Measurements from ENCODE around the gene STK32C.
"Not testable (repeated sequence)": the region's sequence is repeated elsewhere in the genome, so short reads cannot be mapped to it uniquely, and the experiment has no call there.

The STK32C gene

GRCh38 chr10:132169031-132169765 is 138.6 kb downstream of the STK32C start:
- DNase-seq (ENCODE audit: low read depth), result no peak

- no peak for DNase-seq (ENCODE audit: low read depth)
Observed at GRCh38 chr10:132168571-132169030, 139.1 kb downstream of the STK32C start.

GRCh38 chr10:132167976-132168375 is 139.8 kb downstream of the STK32C start:
- DNase-seq (ENCODE audit: low read depth), result no peak

GRCh38 chr10:132167041-132167674 is 140.6 kb downstream of the STK32C start:
- no peak for DNase-seq (ENCODE audit: low read depth)

GRCh38 chr10:132166216-132166950 is 141.4 kb downstream of the STK32C start:
- no peak for DNase-seq (ENCODE audit: low read depth)

GRCh38 chr10:132165416-132165980 is 142.3 kb downstream of the STK32C start:
- no peak for DNase-seq (ENCODE audit: low read depth)

GRCh38 chr10:132164761-132165278 is 142.9 kb downstream of the STK32C start:
- no peak for DNase-seq (ENCODE audit: low read depth)

- DNase-seq (ENCODE audit: low read depth), result no peak
Observed at GRCh38 chr10:132163826-132164515, 143.8 kb downstream of the STK32C start.

- DNase-seq (ENCODE audit: low read depth), result no peak
Observed at GRCh38 chr10:132163278-132163765, 144.4 kb downstream of the STK32C start.

- no peak for DNase-seq (ENCODE audit: low read depth)
Observed at GRCh38 chr10:132162590-132163277, 145.0 kb downstream of the STK32C start.

GRCh38 chr10:132162021-132162531 is 145.7 kb downstream of the STK32C start:
- no peak for DNase-seq (ENCODE audit: low read depth)

GRCh38 chr10:132160834-132161622 is 146.7 kb downstream of the STK32C start:
- not testable (repeated sequence) for DNase-seq (ENCODE audit: low read depth)

- DNase-seq (ENCODE audit: low read depth), result not testable (repeated sequence)
Observed at GRCh38 chr10:132160231-132160630, 147.5 kb downstream of the STK32C start.

GRCh38 chr10:132159302-132160230 is 148.2 kb downstream of the STK32C start:
- DNase-seq (ENCODE audit: low read depth), result not testable (repeated sequence)

- DNase-seq (ENCODE audit: low read depth), result no peak
Observed at GRCh38 chr10:132158823-132159222, 148.9 kb downstream of the STK32C start.

GRCh38 chr10:132158122-132158741 is 149.5 kb downstream of the STK32C start:
- no peak for DNase-seq (ENCODE audit: low read depth)

All from iris pigment epithelial cell (primary cell).